Stimulated activated CD8-positive, alpha-beta memory T cell treated with anti-CD3 and anti-CD28 coated beads, Interleukin-12 subunit alpha, Interleukin-12 subunit beta, amount 100 ng/mL, for 24 hours (primary cell): ENCODE results near the gene STAT4.

Experiments
- DNase-seq: peaks from one replicate; pipeline ENCODE4 v3.0.0-alpha.2; 2020; ENCODE audit errors: extremely low read depth

Gene STAT4

GRCh38 chr2:191150600-191151330 is at the start of gene STAT4:
Gene STAT4, minus strand, starts transcription at chr2:191150994. Its CDS starts 2,791 bp downstream, at chr2:191148203.
- DNase-seq = peak; percentile 52

- DNase-seq = no peak
Measured at GRCh38 chr2:191199929-191200512, 49.2 kb upstream of the STAT4 start.

GRCh38 chr2:191198271-191198670 is 47.5 kb upstream of the STAT4 start:
- no peak for DNase-seq

- no peak for DNase-seq
Measured at GRCh38 chr2:191197096-191197495, 46.3 kb upstream of the STAT4 start.

GRCh38 chr2:191195021-191195420 is 44.2 kb upstream of the STAT4 start:
- no peak for DNase-seq

GRCh38 chr2:191190861-191191552 is 40.2 kb upstream of the STAT4 start:
- no peak for DNase-seq

- no peak for DNase-seq
Measured at GRCh38 chr2:191190435-191190834, 39.6 kb upstream of the STAT4 start.

GRCh38 chr2:191189112-191189635 is 38.4 kb upstream of the STAT4 start:
- DNase-seq = no peak

GRCh38 chr2:191188550-191189093 is 37.8 kb upstream of the STAT4 start:
- no peak for DNase-seq

GRCh38 chr2:191187105-191187829 is 36.5 kb upstream of the STAT4 start:
- DNase-seq = no peak

GRCh38 chr2:191184457-191184856 is 33.7 kb upstream of the STAT4 start:
- DNase-seq = no peak

GRCh38 chr2:191183516-191183915 is 32.7 kb upstream of the STAT4 start:
- DNase-seq = no peak

GRCh38 chr2:191183081-191183480 is 32.3 kb upstream of the STAT4 start:
- DNase-seq = no peak

GRCh38 chr2:191180713-191181112 is 29.9 kb upstream of the STAT4 start:
- DNase-seq = no peak

GRCh38 chr2:191180276-191180675 is 29.5 kb upstream of the STAT4 start:
- no peak for DNase-seq

GRCh38 chr2:191178806-191179514 is 28.2 kb upstream of the STAT4 start:
- no peak for DNase-seq

GRCh38 chr2:191177751-191178736 is 27.2 kb upstream of the STAT4 start:
- no peak for DNase-seq

- DNase-seq = no peak
Measured at GRCh38 chr2:191176801-191177438, 26.1 kb upstream of the STAT4 start.

GRCh38 chr2:191176305-191176704 is 25.5 kb upstream of the STAT4 start:
- DNase-seq = no peak
